Right lobe of liver (tissue), 6 donors: ENCODE results near the gene RASA2. TPM values are rescaled to one million over a fixed set of nuclear protein-coding genes. Genes with fewer than 3 reads are reported as not detected.

Experiments
- ATAC-seq, 4 donors: fragments of 200-7000 bp; cut with Tn5 transposase; one replicate each; pipeline ENCODE4 v1.9.1; 2020; ENCODE audit warnings: mild to moderate bottlenecking in 4 of 4, moderate library complexity in 4 of 4
- DNase-seq, 3 donors: peaks; one replicate each; pipeline ENCODE4 v3.0.0-alpha.2; 2020
- H3K27ac ChIP-seq, 3 donors: fragments of 200-600 bp; one replicate each; pipeline ENCODE4 v1.8.0; 2022
- H3K27me3 ChIP-seq, 2 donors: fragments of 200-600 bp; one replicate each; pipeline ENCODE4 v1.8.0; 2022
- H3K36me3 ChIP-seq, 4 donors: fragments of 200-600 bp; sonication (generic) in 1 of 4; one replicate each; pipeline versions ENCODE4 v1.5.1 to v1.8.0; 2017 to 2022; ENCODE audit warnings: control low read depth in 1 of 4
- H3K4me1 ChIP-seq, 4 donors: fragments of 200-600 bp; sonication (generic) in 1 of 4; one replicate each; pipeline versions ENCODE4 v1.5.1 to v1.8.0; 2017 to 2022; ENCODE audit warnings: control low read depth in 1 of 4
- H3K4me3 ChIP-seq, 3 donors: fragments of 200-600 bp; one replicate each; pipeline ENCODE4 v1.8.0; 2022
- H3K9me3 ChIP-seq, 4 donors: fragments of 200-600 bp; sonication (generic) in 1 of 4; one replicate each; pipeline versions ENCODE4 v1.5.1 to v1.8.0; 2017 to 2022; ENCODE audit warnings: control low read depth in 1 of 4
- POLR2A ChIP-seq: fragments of 450-650 bp; IDR thresholded peaks from one replicate; pipeline ENCODE4 v1.6.1; 2017; ENCODE audit warnings: antibody characterized with exemption, mild to moderate bottlenecking
- WGBS: methylation state at CpG from one replicate; pipeline ENCODE4 v1.1.6; 2018; ENCODE audit warnings: low coverage, low lambda C conversion rate; ENCODE audit not compliant: insufficient coverage; ENCODE audit errors: missing lambda C conversion rate; 5-methylcytosine and 5-hydroxymethylcytosine counted together
- intact Hi-C, 2 donors: fragments of 100-400 bp; cut with DNase I; formaldehyde crosslinking; loops; one replicate each; pipeline versions ENCODE4 v1.11.2 to v1.14.1; 2022
- total RNA-seq, 6 experiments: library from RNA; depleted of rRNA in 2 of 6; stranded (reverse); fragments of >200 nt in 2 of 6; fragmentation: NEBNext Ultra II Directional in 3 of 6; extraction: Animal tissue kit (Norgen Biotek cat#: 25700) in 3 of 6; gene quantifications; one replicate each; pipeline versions ENCODE4 v1.1.0 to v1.2.4, GENCODE V29; 2016 to 2023
- TF ChIP-seq, protein P1 (sequence below), 4 donors: fragments of 200-600 bp in 3 of 4; fragments of 450-650 bp in 1 of 4; IDR thresholded peaks; one replicate each; pipeline versions ENCODE4 v1.5.1 to v1.8.0; 2016 to 2022; ENCODE audit warnings: antibody characterized with exemption in 4 of 4, mild to moderate bottlenecking in 2 of 4
- donor health status: DM: no; HTN: yes; CAD: no.
- donor health status: DM: no; HTN: no; CAD: no.
- donor health status: DM: no; HTN: no; CAD: no.
- donor health status: DM: no; HTN: yes; CAD: no.
- donor health status: DM: no; HTN: yes; CAD: no.

Gene RASA2
- total RNA-seq, 6 experiments from 2014 or later = 3.5 to 7.9 (median 5.5) TPM

DNA sequence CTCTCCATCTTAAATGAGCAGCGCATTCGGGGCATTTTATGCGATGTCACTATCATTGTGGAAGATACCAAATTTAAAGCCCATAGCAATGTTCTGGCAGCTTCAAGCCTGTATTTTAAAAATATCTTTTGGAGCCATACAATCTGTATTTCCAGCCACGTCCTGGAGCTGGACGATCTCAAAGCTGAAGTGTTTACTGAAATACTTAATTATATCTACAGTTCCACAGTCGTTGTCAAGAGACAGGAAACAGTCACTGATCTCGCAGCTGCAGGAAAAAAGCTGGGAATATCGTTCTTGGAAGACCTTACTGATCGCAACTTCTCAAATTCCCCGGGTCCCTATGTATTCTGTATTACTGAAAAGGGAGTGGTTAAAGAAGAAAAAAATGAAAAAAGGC, 44.4 kb upstream of the RASA2 start:
- no peak overlapping the region for H3K4me3 ChIP-seq
- peak overlapping the region in 2 of 3 donors; percentile 21 to 41 for H3K27ac ChIP-seq
- intact Hi-C loops = loop anchor here in 1 of 2 donors (5.0 kb wide), 1 partner anchor 80 kb away; no protein-coding TSS in a partner anchor
- peaks cover 0 to 31% (median 15%) of the 10 kb centered on the region in 4 donors for H3K36me3 ChIP-seq
- H3K4me1 ChIP-seq = peaks cover 0 to 1% (median 0%) of the 10 kb centered on the region in 4 donors
- peak in 2 of 4 donors; percentile 16 to 19 for ATAC-seq
- WGBS = 80% methylated on average over 10 of the region's 10 CpGs
- H3K9me3 ChIP-seq = no peaks in the 10 kb centered on the region
- no peak for DNase-seq
- H3K27me3 ChIP-seq = no peaks in the 10 kb centered on the region
- TF ChIP-seq, protein P1, sequence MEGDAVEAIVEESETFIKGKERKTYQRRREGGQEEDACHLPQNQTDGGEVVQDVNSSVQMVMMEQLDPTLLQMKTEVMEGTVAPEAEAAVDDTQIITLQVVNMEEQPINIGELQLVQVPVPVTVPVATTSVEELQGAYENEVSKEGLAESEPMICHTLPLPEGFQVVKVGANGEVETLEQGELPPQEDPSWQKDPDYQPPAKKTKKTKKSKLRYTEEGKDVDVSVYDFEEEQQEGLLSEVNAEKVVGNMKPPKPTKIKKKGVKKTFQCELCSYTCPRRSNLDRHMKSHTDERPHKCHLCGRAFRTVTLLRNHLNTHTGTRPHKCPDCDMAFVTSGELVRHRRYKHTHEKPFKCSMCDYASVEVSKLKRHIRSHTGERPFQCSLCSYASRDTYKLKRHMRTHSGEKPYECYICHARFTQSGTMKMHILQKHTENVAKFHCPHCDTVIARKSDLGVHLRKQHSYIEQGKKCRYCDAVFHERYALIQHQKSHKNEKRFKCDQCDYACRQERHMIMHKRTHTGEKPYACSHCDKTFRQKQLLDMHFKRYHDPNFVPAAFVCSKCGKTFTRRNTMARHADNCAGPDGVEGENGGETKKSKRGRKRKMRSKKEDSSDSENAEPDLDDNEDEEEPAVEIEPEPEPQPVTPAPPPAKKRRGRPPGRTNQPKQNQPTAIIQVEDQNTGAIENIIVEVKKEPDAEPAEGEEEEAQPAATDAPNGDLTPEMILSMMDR (IDR thresholded peaks at IDR 0.05) = no peak
- no peak for TF ChIP-seq POLR2A

DNA sequence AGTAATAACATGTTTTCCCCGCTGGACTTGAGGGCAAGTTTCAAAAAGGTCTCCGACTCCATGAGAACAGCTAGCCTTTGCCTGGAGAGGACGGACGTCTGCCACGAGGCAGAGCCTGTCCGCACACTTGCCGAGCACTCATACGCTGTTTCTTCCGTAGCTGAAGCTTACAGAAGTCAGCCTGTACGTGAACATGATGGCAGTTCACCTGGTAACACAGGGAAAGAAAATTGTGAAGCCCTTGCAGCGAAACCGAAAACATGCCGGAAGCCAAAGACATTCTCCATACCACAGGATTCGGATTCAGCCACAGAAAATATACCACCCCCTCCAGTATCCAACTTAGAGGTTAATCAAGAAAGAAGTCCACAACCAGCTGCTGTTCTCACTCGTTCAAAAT, 43.9 kb upstream of the RASA2 start:
- H3K4me1 ChIP-seq = no peaks in the 10 kb centered on the region
- ATAC-seq (no peak), DNase-seq (no peak)
- WGBS = 79% methylated on average over 11 of the region's 15 CpGs
- no peak overlapping the region for H3K4me3 ChIP-seq
- no peak for TF ChIP-seq POLR2A
- TF ChIP-seq, protein P1 (IDR thresholded peaks at IDR 0.05) = no peak
- intact Hi-C loops = loop anchor here in 1 of 2 donors (5.0 kb wide), 1 partner anchor 81 kb away; no protein-coding TSS in a partner anchor
- H3K9me3 ChIP-seq = no peaks in the 10 kb centered on the region
- H3K36me3 ChIP-seq = peaks cover 0 to 31% (median 15%) of the 10 kb centered on the region in 4 donors
- no peaks in the 10 kb centered on the region for H3K27me3 ChIP-seq
- H3K27ac ChIP-seq = peak overlapping the region; percentile 11 to 41 (median 25)

DNA sequence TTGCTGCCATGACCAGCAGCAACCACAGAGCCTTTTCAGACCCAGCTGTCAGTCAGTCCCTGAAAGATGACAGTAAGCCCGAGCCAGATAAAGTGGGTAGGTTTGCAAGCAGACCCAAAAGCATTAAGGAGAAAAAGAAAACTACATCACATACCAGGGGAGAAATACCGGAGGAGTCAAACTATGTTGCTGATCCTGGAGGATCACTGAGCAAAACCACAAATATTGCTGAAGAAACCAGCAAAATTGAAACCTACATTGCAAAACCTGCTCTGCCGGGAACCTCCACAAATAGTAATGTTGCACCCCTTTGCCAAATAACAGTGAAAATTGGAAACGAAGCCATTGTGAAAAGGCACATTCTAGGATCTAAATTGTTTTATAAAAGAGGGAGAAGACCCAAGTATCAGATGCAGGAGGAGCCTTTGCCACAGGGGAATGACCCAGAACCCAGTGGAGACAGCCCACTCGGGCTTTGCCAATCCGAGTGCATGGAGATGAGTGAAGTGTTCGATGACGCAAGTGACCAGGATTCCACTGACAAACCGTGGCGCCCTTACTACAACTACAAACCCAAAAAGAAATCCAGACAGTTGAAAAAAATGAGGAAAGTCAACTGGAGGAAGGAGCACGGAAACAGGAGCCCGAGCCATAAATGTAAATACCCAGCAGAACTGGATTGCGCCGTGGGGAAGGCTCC, 42.1 kb upstream of the RASA2 start:
- no peaks in the 10 kb centered on the region for H3K4me1 ChIP-seq
- no peak for TF ChIP-seq POLR2A
- TF ChIP-seq, protein P1 (IDR thresholded peaks at IDR 0.05) = no peak
- ATAC-seq (no peak), DNase-seq (no peak)
- H3K36me3 ChIP-seq = peaks cover 0 to 31% (median 15%) of the 10 kb centered on the region in 4 donors
- H3K27me3 ChIP-seq = no peaks in the 10 kb centered on the region
- intact Hi-C loops = loop anchor here in 1 of 2 donors (5.0 kb wide), 1 partner anchor 82 kb away; no protein-coding TSS in a partner anchor
- no peaks in the 10 kb centered on the region for H3K9me3 ChIP-seq
- WGBS = 88% methylated on average over 12 of the region's 14 CpGs
- H3K4me3 ChIP-seq = no peak overlapping the region
- no peak overlapping the region for H3K27ac ChIP-seq

DNA sequence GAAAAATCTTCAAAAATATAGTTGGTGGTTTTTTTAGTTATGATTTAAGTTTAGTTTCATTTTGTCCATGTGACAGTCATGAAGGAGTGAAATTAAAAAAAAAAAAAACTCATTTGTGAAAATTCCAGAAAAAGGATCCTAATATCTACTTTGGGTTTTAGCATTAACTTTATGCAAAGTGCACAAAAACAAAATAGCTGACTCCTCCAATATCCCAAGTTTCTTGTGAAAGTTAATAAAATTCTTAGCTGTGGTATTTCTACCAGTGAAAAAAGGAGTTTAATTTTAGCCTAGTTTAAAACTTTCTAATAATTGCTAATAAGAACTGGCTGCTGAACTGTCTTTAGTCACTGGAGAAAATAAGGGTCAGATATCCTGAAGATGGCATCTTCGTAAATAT, 40.8 kb upstream of the RASA2 start:
- Histone ChIP-seq H3K4me1 (no peaks in the 10 kb centered on the region), H3K4me3 (no peak overlapping the region), H3K9me3 (no peaks in the 10 kb centered on the region), H3K36me3 (peaks cover 0 to 31% (median 15%) of the 10 kb centered on the region in 4 donors), H3K27me3 (no peaks in the 10 kb centered on the region), H3K27ac (no peak overlapping the region)
- DNase-seq (no peak), ATAC-seq (no peak)
- intact Hi-C loops = no loop called here
- WGBS = 92% methylated on average over 1 of the region's 1 CpG
- TF ChIP-seq POLR2A = no peak
- TF ChIP-seq, protein P1 (IDR thresholded peaks at IDR 0.05) = no peak
